Kidney (tissue), 14 donors: ENCODE measurements around the gene ACSS3. TPM values are rescaled to one million over a fixed set of nuclear protein-coding genes. Genes with fewer than 3 reads are reported as not detected.
"Not testable (repeated sequence)": the region's sequence is repeated elsewhere in the genome, so short reads cannot be mapped to it uniquely, and the experiment has no call there.

Experiments used
- DNase-seq, 5 donors: peaks; one replicate each; pipeline ENCODE4 v3.0.0-alpha.2; 2013 to 2020
- FAIRE-seq: peaks from 2 replicates; lab custom pipeline; 2012; peaks lifted over from hg19 to GRCh38; lab: Jason Lieb, UNC
- H3K27ac ChIP-seq, 2 donors: one replicate each; pipeline ENCODE4 v1.7.0; 2013; ENCODE audit warnings: low read depth in 2 of 2, low read length in 2 of 2, inconsistent platforms in 1 of 2
- H3K27me3 ChIP-seq: one replicate; pipeline ENCODE4 v1.7.1; 2013; ENCODE audit warnings: low read length, inconsistent platforms; ENCODE audit not compliant: control insufficient read depth, insufficient read depth
- H3K36me3 ChIP-seq, 3 donors: one replicate each; pipeline versions ENCODE4 v1.7.0 to v1.7.1; 2013; ENCODE audit warnings: low read length in 3 of 3, control low read depth in 1 of 3, inconsistent platforms in 1 of 3; ENCODE audit not compliant: insufficient read depth in 3 of 3, control insufficient read depth in 2 of 3
- H3K4me1 ChIP-seq, 3 donors: one replicate each; pipeline versions ENCODE4 v1.7.0 to v1.7.1; 2013; ENCODE audit warnings: low read length in 3 of 3, inconsistent platforms in 1 of 3, low read depth in 1 of 3; ENCODE audit not compliant: control insufficient read depth in 2 of 3, insufficient read depth in 2 of 3
- H3K4me3 ChIP-seq, 3 donors: one replicate each; pipeline versions ENCODE4 v1.7.0 to v1.8.1; 2013; ENCODE audit warnings: low read length in 3 of 3, control low read depth in 1 of 3, inconsistent platforms in 1 of 3
- H3K9ac ChIP-seq, 3 donors: one replicate each; pipeline versions ENCODE4 v1.7.0 to v1.7.1; 2013; ENCODE audit warnings: low read length in 3 of 3, control low read depth in 1 of 3, inconsistent platforms in 1 of 3
- H3K9me3 ChIP-seq, 3 donors: one replicate each; pipeline versions ENCODE4 v1.7.0 to v1.7.1; 2013; ENCODE audit warnings: low read length in 3 of 3, control low read depth in 1 of 3, inconsistent platforms in 1 of 3; ENCODE audit not compliant: control insufficient read depth in 2 of 3, insufficient read depth in 1 of 3
- CTCF ChIP-seq: IDR thresholded peaks from 3 replicates; pipeline ENCODE4 v1.5.1; 2012; ENCODE audit warnings: mild to moderate bottlenecking, moderate library complexity, borderline replicate concordance; ENCODE audit not compliant: insufficient read depth; ENCODE audit errors: extremely low read depth
- intact Hi-C: fragments of 100-400 bp; cut with DNase I; formaldehyde crosslinking; loops from one replicate; pipeline ENCODE4 v1.11.1; 2022
- polyA plus RNA-seq: library from polyadenylated mRNA; stranded (reverse); fragments of 350-450 nt; fragmentation: Illumina TruSeq; extraction: RNeasy Lipid Tissue Mini Kit (QIAGEN cat#74804); gene quantifications from one replicate; pipeline ENCODE4 v1.2.3, GENCODE V29; 2014; ENCODE audit warnings: low read depth, low replicate concordance; ENCODE audit not compliant: insufficient read depth
- total RNA-seq: library from RNA; stranded (reverse); fragmentation: NEBNext Ultra II Directional; extraction: Animal tissue kit (Norgen Biotek cat#: 25700); gene quantifications from one replicate; pipeline ENCODE4 v1.2.1, GENCODE V29; 2021
- donor health status: control.
- donor health status: control.
- donor health status: control.
- donor health status: control.
- donor health status: control.
- donor health status: DM: yes; HTN: yes; CAD: no.
- donor health status: Normal renal cell carcinoma (clear cell type).

Gene ACSS3
- total and polyA plus RNA-seq, 2 donors from 2014 or later = 18.9 to 21.2 TPM

DNA sequence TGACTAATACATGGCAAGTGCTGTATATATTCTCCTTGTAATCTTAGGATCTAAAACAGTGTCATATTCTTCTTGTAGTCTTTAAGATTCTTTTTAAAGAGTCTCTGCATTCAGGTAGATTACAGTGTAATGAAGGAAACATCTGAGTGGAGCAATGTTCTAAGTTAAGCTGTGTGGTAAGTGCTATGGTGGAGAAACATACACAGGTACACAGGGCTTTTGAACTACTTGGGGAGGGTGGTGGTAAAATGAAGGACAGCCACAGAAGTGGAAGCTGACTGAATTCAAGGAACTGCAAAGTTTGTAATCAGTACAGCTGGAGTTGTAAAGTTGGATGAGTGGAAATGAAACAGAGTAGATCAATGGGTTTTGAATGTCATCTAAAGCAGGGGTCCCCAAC, 27.8 kb downstream of the ACSS3 start:
- Histone ChIP-seq H3K36me3 (no peaks in the 10 kb centered on the region), H3K9me3 (no peaks in the 10 kb centered on the region), H3K27me3 (no peaks in the 10 kb centered on the region), H3K4me1 (peaks cover 0 to 3% (median 0%) of the 10 kb centered on the region in 3 donors), H3K4me3 (no peak overlapping the region), H3K27ac (no peak overlapping the region), H3K9ac (no peak overlapping the region)
- intact Hi-C loops = no loop called here
- no peak for DNase-seq
- no peak for FAIRE-seq
- no peak for TF ChIP-seq CTCF

DNA sequence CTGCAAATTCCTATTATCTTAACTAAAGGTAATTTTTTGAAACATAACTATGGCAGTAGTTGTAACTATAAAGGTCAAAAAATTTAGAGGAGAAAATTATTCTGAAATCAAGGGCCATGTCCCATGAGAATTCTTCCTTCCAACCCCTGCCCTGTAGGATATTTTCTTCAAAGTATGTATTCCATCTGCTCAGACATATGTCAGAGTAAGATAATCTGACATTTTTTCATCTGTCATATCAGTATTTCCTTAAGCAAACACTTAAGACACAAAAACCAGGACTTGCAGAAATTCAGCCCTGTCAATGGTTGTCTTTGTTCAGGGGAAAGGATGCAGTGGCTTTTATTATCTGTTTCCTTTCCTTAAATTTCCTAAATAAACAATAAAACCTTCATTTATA, 36.3 kb downstream of the ACSS3 start:
- DNase-seq (no peak), FAIRE-seq (no peak)
- no peaks in the 10 kb centered on the region for H3K9me3 ChIP-seq

DNA sequence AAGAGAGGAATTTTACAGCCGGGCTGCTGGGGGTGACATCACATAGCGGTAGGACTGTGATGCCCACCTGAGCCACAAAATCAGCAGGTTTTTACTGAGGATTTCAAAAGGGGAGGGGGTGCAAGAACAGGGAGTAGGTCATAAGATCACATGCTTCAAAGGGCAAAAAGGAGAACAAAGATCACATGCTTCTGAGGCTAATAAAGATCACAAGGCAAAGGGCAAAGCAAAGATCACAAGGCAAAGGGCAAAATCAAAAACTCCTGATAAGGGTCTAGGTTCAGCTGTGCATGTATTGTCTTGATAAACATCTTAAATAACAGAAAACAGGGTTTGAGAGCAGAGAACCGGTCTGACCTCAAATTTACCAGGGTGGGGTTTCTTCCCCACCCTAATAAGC, 41.2 kb downstream of the ACSS3 start:
- intact Hi-C loops, H3K27ac ChIP-seq, H3K4me1 ChIP-seq, DNase-seq, FAIRE-seq, H3K27me3 ChIP-seq, H3K9ac ChIP-seq, H3K9me3 ChIP-seq, H3K36me3 ChIP-seq, H3K4me3 ChIP-seq: not testable (repeated sequence)

More for the DNA sequence above, 36.3 kb downstream of the ACSS3 start:
- no peaks in the 10 kb centered on the region for H3K27me3 ChIP-seq
- H3K9ac ChIP-seq = no peak overlapping the region
- H3K4me1 ChIP-seq = no peaks in the 10 kb centered on the region
- intact Hi-C loops = no loop called here
- H3K36me3 ChIP-seq = no peaks in the 10 kb centered on the region
- H3K4me3 ChIP-seq = no peak overlapping the region
- TF ChIP-seq CTCF = no peak
- H3K27ac ChIP-seq = no peak overlapping the region

DNA sequence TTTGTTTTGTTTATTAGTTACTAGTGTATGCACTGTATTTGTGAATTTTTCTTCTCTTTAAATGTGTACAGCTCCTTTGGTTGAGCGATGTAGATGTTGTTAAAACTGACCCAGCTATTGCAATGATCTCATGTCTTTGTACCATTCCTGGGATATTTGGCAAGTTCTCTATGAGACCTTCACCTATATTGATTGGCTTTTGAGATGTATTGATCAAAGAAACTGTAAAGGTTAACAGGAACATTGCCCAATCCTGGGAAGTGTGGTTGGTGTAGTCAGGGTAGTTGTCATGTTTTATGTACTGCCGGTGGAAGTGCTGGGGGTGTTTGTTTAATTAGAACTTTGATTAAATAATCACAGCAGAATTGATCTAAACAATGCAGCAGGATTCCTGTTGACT, 43.1 kb downstream of the ACSS3 start:
- H3K27ac ChIP-seq = no peak overlapping the region
- TF ChIP-seq CTCF = no peak
- intact Hi-C loops = no loop called here
- H3K36me3 ChIP-seq = no peaks in the 10 kb centered on the region
- H3K9ac ChIP-seq = no peak overlapping the region
- no peak overlapping the region for H3K4me3 ChIP-seq
- H3K27me3 ChIP-seq = no peaks in the 10 kb centered on the region
- no peaks in the 10 kb centered on the region for H3K9me3 ChIP-seq
- DNase-seq (no peak), FAIRE-seq (no peak)
- H3K4me1 ChIP-seq = no peaks in the 10 kb centered on the region
